Measurements from ENCODE around the gene PCNP.

Gene PCNP

DNA sequence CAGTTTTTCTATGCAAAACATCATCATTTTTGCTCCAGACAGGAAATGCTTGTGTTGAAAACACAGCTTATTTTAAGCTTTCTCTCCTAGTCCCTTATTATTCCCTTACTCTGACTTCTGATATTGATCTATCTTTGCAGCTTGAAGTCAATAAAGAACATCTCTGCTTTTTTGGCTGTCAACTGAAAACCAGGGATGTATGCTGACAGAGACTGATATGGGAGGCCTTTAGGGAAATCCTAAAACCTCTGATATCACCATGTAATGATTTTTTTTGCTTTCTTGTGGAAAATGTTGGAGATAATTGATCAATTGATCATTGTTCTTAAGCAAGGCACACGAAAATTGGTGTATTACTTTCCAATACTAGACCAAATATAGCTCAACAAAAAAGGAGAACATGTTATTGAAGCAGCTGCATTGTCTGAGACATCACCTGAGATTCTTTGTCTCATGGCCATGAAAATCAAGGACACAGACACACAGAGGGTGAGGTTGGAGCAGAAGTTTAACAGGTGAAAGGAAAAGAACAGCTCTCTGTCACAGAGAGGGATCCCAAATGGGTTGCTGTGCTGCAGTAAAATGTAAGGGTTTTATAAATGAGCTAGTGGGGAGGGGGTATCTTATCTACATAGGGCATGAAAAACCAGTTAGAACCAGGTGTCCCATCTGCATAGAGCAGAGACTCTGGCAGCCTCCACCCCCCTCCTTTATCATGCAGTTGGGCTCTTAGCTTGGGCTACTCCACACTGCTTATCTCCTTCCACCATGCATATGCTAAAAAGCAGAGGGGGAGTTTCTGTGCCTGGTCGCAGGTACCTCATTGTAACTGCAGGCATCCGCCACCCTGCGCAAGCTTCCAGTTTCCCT, 43.9 kb upstream of the PCNP start:
- no peak overlapping the region for H3K4me3 ChIP-seq (ENCODE audit: low read depth in 1 of 2, low read length in 2 of 2)
- H4K20me1 ChIP-seq (ENCODE audit: insufficient read depth, low read length): no peaks in the 10 kb centered on the region
- H3K36me3 ChIP-seq (ENCODE audit: insufficient read depth, low read length): no peaks in the 10 kb centered on the region
- no peak overlapping the region for H3K9ac ChIP-seq (ENCODE audit: low read depth, low read length)
- no peak overlapping the region for H2AFZ ChIP-seq (ENCODE audit: low read depth, low read length)
- ATAC-seq (ENCODE audit: insufficient read depth, low read depth) (no peak), DNase-seq (no peak)
- H3K27ac ChIP-seq (ENCODE audit: low read length): no peak overlapping the region
- H3K4me1 ChIP-seq (ENCODE audit: insufficient read depth, low read length): no peaks in the 10 kb centered on the region
- H3K27me3 ChIP-seq (ENCODE audit: insufficient read depth, low read length, poor library complexity): no peaks in the 10 kb centered on the region
- TF ChIP-seq, protein P1, sequence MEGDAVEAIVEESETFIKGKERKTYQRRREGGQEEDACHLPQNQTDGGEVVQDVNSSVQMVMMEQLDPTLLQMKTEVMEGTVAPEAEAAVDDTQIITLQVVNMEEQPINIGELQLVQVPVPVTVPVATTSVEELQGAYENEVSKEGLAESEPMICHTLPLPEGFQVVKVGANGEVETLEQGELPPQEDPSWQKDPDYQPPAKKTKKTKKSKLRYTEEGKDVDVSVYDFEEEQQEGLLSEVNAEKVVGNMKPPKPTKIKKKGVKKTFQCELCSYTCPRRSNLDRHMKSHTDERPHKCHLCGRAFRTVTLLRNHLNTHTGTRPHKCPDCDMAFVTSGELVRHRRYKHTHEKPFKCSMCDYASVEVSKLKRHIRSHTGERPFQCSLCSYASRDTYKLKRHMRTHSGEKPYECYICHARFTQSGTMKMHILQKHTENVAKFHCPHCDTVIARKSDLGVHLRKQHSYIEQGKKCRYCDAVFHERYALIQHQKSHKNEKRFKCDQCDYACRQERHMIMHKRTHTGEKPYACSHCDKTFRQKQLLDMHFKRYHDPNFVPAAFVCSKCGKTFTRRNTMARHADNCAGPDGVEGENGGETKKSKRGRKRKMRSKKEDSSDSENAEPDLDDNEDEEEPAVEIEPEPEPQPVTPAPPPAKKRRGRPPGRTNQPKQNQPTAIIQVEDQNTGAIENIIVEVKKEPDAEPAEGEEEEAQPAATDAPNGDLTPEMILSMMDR (IDR thresholded peaks at IDR 0.05; ENCODE audit: borderline replicate concordance, extremely low read depth, low read length, poor library complexity, severe bottlenecking): no peak
- TF ChIP-seq EZH2 (IDR thresholded peaks at IDR 0.05; ENCODE audit: borderline replicate concordance, low read depth, low read length, severe bottlenecking): no peak
- no peaks in the 10 kb centered on the region for H3K9me3 ChIP-seq (ENCODE audit: insufficient read depth, low read length, severe bottlenecking)
- no peaks in the 10 kb centered on the region for H3K79me2 ChIP-seq (ENCODE audit: insufficient read depth, low read length)
- H3K4me2 ChIP-seq (ENCODE audit: insufficient read depth, low read length): no peak overlapping the region

DNA sequence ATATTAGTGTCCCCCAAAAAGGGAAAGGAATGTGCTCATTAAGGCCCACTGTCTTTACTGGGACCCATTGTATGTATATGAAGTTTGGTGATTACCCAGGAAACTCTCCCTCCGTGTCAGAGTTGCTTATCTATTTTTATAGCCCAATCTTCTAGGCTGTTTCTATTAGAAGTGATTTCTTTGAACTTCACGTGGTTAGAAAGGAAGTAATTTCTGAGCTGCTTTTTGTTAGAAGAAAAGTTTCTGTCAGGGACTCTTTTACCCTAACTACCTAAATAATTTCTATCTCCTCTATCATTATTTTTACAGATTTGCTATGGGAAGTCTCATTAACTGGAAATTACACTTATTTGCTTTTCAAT, 43.3 kb upstream of the PCNP start:
- Histone ChIP-seq H3K4me2 (ENCODE audit: insufficient read depth, low read length) (no peak overlapping the region), H4K20me1 (ENCODE audit: insufficient read depth, low read length) (no peaks in the 10 kb centered on the region), H3K79me2 (ENCODE audit: insufficient read depth, low read length) (no peaks in the 10 kb centered on the region), H3K4me1 (ENCODE audit: insufficient read depth, low read length) (no peaks in the 10 kb centered on the region), H3K9ac (ENCODE audit: low read depth, low read length) (no peak overlapping the region), H3K9me3 (ENCODE audit: insufficient read depth, low read length, severe bottlenecking) (no peaks in the 10 kb centered on the region), H2AFZ (ENCODE audit: low read depth, low read length) (no peak overlapping the region), H3K36me3 (ENCODE audit: insufficient read depth, low read length) (no peaks in the 10 kb centered on the region), H3K27me3 (ENCODE audit: insufficient read depth, low read length, poor library complexity) (no peaks in the 10 kb centered on the region), H3K27ac (ENCODE audit: low read length) (no peak overlapping the region), H3K4me3 (ENCODE audit: low read depth in 1 of 2, low read length in 2 of 2) (no peak overlapping the region)
- no peak for ATAC-seq (ENCODE audit: insufficient read depth, low read depth)
- DNase-seq: no peak
- TF ChIP-seq, protein P1 (IDR thresholded peaks at IDR 0.05; ENCODE audit: borderline replicate concordance, extremely low read depth, low read length, poor library complexity, severe bottlenecking): no peak
- TF ChIP-seq EZH2 (IDR thresholded peaks at IDR 0.05; ENCODE audit: borderline replicate concordance, low read depth, low read length, severe bottlenecking): no peak

- no peaks in the 10 kb centered on the region for H3K79me2 ChIP-seq (ENCODE audit: insufficient read depth, low read length)
- ATAC-seq (ENCODE audit: insufficient read depth, low read depth) (no peak; the same call in 2 of the 3 replicates), DNase-seq (no peak)
- H3K27ac ChIP-seq (ENCODE audit: low read length): no peak overlapping the region
- no peak for TF ChIP-seq EZH2 (IDR thresholded peaks at IDR 0.05; ENCODE audit: borderline replicate concordance, low read depth, low read length, severe bottlenecking)
- TF ChIP-seq, protein P1 (IDR thresholded peaks at IDR 0.05; ENCODE audit: borderline replicate concordance, extremely low read depth, low read length, poor library complexity, severe bottlenecking): no peak
- H3K36me3 ChIP-seq (ENCODE audit: insufficient read depth, low read length): no peaks in the 10 kb centered on the region
- no peaks in the 10 kb centered on the region for H4K20me1 ChIP-seq (ENCODE audit: insufficient read depth, low read length)
- no peak overlapping the region for H3K4me2 ChIP-seq (ENCODE audit: insufficient read depth, low read length)
- no peak overlapping the region for H3K9ac ChIP-seq (ENCODE audit: low read depth, low read length)
- no peak overlapping the region for H2AFZ ChIP-seq (ENCODE audit: low read depth, low read length)
- no peaks in the 10 kb centered on the region for H3K4me1 ChIP-seq (ENCODE audit: insufficient read depth, low read length)
- no peaks in the 10 kb centered on the region for H3K9me3 ChIP-seq (ENCODE audit: insufficient read depth, low read length, severe bottlenecking)
- H3K4me3 ChIP-seq (ENCODE audit: low read depth in 1 of 2, low read length in 2 of 2): no peak overlapping the region
- H3K27me3 ChIP-seq (ENCODE audit: insufficient read depth, low read length, poor library complexity): no peaks in the 10 kb centered on the region
Measured at GRCh38 chr3:101531473-101532086, 42.4 kb upstream of the PCNP start.

Measured in DND-41 (cell line).